Measurements from ENCODE around the gene HSPA12B.

DNA sequence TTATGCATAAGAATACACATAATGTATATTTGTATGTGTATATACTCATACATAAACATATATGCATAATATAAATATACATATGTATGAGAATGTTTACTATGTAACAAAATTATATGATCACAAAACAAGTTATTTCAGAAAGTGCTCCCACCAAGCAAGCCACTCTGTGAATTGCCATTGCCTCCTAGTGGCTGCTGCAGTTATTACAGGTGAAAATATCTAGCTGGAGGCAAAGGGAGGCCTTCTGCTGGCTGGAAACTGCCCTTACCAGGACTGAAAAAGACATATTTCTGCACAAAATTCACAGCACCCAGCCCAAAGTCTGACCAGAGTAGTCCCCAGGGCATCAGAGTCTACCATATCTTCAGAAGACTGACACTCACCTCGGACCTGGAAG lies 36.3 kb upstream of the HSPA12B start:
- TF ChIP-seq GLIS3 (CRISPR knock-in tag; IDR thresholded peaks at IDR 0.05) (no peak), ZFP30 (CRISPR knock-in tag; IDR thresholded peaks at IDR 0.05) (no peak), ZNF8 (CRISPR knock-in tag; IDR thresholded peaks at IDR 0.05) (no peak), ZNF565 (CRISPR knock-in tag; conservative IDR thresholded peaks at IDR 0.05; ENCODE audit: low read depth) (no peak), ZFP3 (CRISPR knock-in tag; IDR thresholded peaks at IDR 0.05) (no peak), OSR1 (CRISPR knock-in tag; IDR thresholded peaks at IDR 0.05) (no peak)

Data from SK-N-SH treated with all-trans-retinoic acid at 6 μM for 48 hours (cell line).